HepG2 (cell line): ENCODE measurements around the gene NT5C. TPM values are rescaled to one million over a fixed set of nuclear protein-coding genes. Genes with fewer than 3 reads are reported as not detected.

Experiments used
- ATRX ChIP-seq: sonication (generic); formaldehyde crosslinking; IDR thresholded peaks from 2 replicates; pipeline ENCODE4 v1.4.0; 2020; ENCODE audit warnings: missing genetic modification reagents, borderline replicate concordance
- DPF2 ChIP-seq: sonication (generic); formaldehyde crosslinking; IDR thresholded peaks from 2 replicates; pipeline ENCODE4 v1.4.0; 2020; ENCODE audit warnings: mild to moderate bottlenecking, low read depth, missing genetic modification reagents, borderline replicate concordance
- FUBP1 ChIP-seq: sonication (generic); formaldehyde crosslinking; IDR thresholded peaks from 2 replicates; pipeline ENCODE4 v1.5.1; 2020; ENCODE audit warnings: missing genetic modification reagents, mild to moderate bottlenecking, borderline replicate concordance
- GABPA ChIP-seq, 2 experiments: IDR thresholded peaks; 2 replicates each; pipeline ENCODE4 v1.6.1; 2011 to 2016; ENCODE audit warnings: low read depth in 2 of 2, low read length in 1 of 2, missing biosample characterization in 1 of 2, missing genetic modification characterization in 1 of 2
- PREB ChIP-seq: sonication (generic); formaldehyde crosslinking; IDR thresholded peaks from 2 replicates; pipeline ENCODE4 v1.4.0; 2020; ENCODE audit warnings: missing genetic modification reagents
- ZBTB42 ChIP-seq: sonication (generic); formaldehyde crosslinking; IDR thresholded peaks from 2 replicates; pipeline ENCODE4 v1.5.0; 2020; ENCODE audit warnings: mild to moderate bottlenecking, missing genetic modification reagents
- ZNF234 ChIP-seq: sonication (generic); formaldehyde crosslinking; conservative IDR thresholded peaks from 2 replicates; pipeline ENCODE4 v1.5.1; 2020; ENCODE audit warnings: mild to moderate bottlenecking, missing genetic modification reagents
- ZNF33B ChIP-seq: sonication (generic); formaldehyde crosslinking; IDR thresholded peaks from 2 replicates; pipeline ENCODE4 v1.5.1; 2020; ENCODE audit warnings: mild to moderate bottlenecking, missing genetic modification reagents
- ZNF446 ChIP-seq: sonication (generic); formaldehyde crosslinking; IDR thresholded peaks from 2 replicates; pipeline ENCODE4 v1.5.0; 2020; ENCODE audit warnings: mild to moderate bottlenecking, missing genetic modification reagents
- ZNF512 ChIP-seq: sonication (generic); formaldehyde crosslinking; IDR thresholded peaks from 2 replicates; pipeline ENCODE4 v1.4.0; 2020; ENCODE audit warnings: mild to moderate bottlenecking, missing genetic modification reagents
- ZNF691 ChIP-seq: sonication (generic); formaldehyde crosslinking; IDR thresholded peaks from 2 replicates; pipeline ENCODE4 v1.4.0; 2020; ENCODE audit warnings: missing genetic modification reagents, low read depth, mild to moderate bottlenecking, borderline replicate concordance
- ZNF83 ChIP-seq: sonication (generic); formaldehyde crosslinking; IDR thresholded peaks from 2 replicates; pipeline ENCODE4 v1.4.0; 2020; ENCODE audit warnings: missing genetic modification reagents, mild to moderate bottlenecking, borderline replicate concordance
- polyA plus RNA-seq, 8 experiments: library from polyadenylated mRNA; depleted of rRNA in 3 of 8; stranded (reverse) in 7 of 8; unstranded in 1 of 8; fragments of >200 nt; fragmentation: Illumina TruSeq in 4 of 8; extraction: Trizol in 4 of 8; gene quantifications; 2 replicates each; pipeline versions ENCODE4 v1.2.1 to v1.2.3, GENCODE V29; 2011 to 2016; ENCODE audit warnings: low read depth in 4 of 8, missing spikeins in 1 of 8, mixed read lengths in 1 of 8; ENCODE audit not compliant: insufficient read depth in 1 of 8
- total RNA-seq, 5 experiments: library from RNA; depleted of rRNA; stranded (reverse); fragments of >200 nt; fragmentation: Illumina TruSeq; extraction: Trizol; gene quantifications; 2 replicates each; pipeline ENCODE4 v1.2.3, GENCODE V29; 2016; ENCODE audit warnings: low read depth in 1 of 5
- TF ChIP-seq, protein P1 (sequence below): sonication (generic); formaldehyde crosslinking; IDR thresholded peaks from 2 replicates; pipeline ENCODE4 v1.4.0; 2020; ENCODE audit warnings: missing genetic modification reagents
- TF ChIP-seq, protein P2 (sequence below): sonication (generic); formaldehyde crosslinking; IDR thresholded peaks from 2 replicates; pipeline ENCODE4 v1.8.0; 2022; ENCODE audit warnings: mild to moderate bottlenecking, missing genetic modification reagents, moderate library complexity
- TF ChIP-seq, protein P3 (sequence below): sonication (generic); formaldehyde crosslinking; IDR thresholded peaks from 2 replicates; pipeline ENCODE4 v1.5.0; 2020; ENCODE audit warnings: missing genetic modification reagents

NT5C gene
- total and polyA plus RNA-seq, 2 of the 13 experiments (the other 11 are each of a cell fraction or from before 2014, with no cell fraction given) = 42.8 to 48.6 TPM

DNA sequence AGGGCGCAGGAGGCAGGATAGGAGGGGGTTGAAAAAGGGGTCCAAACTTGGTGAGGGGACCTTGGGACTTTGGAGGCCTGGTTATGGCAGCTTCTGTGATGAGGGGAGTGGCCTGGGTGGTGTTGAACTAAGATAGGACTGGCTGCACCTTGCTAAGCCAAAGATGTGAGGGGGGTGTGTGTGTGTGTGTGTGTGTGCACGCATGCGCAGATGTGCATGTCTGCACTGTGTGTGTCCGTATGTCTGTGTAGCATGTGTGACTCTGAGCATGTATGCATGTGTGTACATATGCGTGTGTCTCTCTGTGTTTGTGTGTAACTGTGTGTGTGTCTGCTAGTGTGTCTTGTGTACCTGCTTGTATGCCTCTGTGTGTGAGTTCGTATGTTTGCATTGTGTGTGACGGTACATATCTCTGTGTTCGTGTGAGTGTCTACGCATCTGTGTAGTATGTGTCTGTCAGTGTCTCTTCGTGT is 39.7 kb downstream of the NT5C start (continued):
- TF ChIP-seq, protein P1, sequence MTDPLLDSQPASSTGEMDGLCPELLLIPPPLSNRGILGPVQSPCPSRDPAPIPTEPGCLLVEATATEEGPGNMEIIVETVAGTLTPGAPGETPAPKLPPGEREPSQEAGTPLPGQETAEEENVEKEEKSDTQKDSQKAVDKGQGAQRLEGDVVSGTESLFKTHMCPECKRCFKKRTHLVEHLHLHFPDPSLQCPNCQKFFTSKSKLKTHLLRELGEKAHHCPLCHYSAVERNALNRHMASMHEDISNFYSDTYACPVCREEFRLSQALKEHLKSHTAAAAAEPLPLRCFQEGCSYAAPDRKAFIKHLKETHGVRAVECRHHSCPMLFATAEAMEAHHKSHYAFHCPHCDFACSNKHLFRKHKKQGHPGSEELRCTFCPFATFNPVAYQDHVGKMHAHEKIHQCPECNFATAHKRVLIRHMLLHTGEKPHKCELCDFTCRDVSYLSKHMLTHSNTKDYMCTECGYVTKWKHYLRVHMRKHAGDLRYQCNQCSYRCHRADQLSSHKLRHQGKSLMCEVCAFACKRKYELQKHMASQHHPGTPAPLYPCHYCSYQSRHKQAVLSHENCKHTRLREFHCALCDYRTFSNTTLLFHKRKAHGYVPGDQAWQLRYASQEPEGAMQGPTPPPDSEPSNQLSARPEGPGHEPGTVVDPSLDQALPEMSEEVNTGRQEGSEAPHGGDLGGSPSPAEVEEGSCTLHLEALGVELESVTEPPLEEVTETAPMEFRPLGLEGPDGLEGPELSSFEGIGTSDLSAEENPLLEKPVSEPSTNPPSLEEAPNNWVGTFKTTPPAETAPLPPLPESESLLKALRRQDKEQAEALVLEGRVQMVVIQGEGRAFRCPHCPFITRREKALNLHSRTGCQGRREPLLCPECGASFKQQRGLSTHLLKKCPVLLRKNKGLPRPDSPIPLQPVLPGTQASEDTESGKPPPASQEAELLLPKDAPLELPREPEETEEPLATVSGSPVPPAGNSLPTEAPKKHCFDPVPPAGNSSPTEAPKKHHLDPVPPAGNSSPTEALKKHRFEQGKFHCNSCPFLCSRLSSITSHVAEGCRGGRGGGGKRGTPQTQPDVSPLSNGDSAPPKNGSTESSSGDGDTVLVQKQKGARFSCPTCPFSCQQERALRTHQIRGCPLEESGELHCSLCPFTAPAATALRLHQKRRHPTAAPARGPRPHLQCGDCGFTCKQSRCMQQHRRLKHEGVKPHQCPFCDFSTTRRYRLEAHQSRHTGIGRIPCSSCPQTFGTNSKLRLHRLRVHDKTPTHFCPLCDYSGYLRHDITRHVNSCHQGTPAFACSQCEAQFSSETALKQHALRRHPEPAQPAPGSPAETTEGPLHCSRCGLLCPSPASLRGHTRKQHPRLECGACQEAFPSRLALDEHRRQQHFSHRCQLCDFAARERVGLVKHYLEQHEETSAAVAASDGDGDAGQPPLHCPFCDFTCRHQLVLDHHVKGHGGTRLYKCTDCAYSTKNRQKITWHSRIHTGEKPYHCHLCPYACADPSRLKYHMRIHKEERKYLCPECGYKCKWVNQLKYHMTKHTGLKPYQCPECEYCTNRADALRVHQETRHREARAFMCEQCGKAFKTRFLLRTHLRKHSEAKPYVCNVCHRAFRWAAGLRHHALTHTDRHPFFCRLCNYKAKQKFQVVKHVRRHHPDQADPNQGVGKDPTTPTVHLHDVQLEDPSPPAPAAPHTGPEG (CRISPR knock-in tag) = no peak
- TF ChIP-seq, protein P2, sequence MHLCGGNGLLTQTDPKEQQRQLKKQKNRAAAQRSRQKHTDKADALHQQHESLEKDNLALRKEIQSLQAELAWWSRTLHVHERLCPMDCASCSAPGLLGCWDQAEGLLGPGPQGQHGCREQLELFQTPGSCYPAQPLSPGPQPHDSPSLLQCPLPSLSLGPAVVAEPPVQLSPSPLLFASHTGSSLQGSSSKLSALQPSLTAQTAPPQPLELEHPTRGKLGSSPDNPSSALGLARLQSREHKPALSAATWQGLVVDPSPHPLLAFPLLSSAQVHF (CRISPR knock-in tag) = 0 out of 2 replicates have a peak, but pooled peaks have one; percentile 37
- no peak for TF ChIP-seq DPF2 (CRISPR knock-in tag)
- TF ChIP-seq PREB (CRISPR knock-in tag) = no peak
- TF ChIP-seq ZNF691 (CRISPR knock-in tag) = 0 out of 2 replicates have a peak, but pooled peaks have one; percentile 3
- TF ChIP-seq ZBTB42 (CRISPR knock-in tag) = no peak
- no peak for TF ChIP-seq ZNF33B (CRISPR knock-in tag)
- no peak for TF ChIP-seq FUBP1 (CRISPR knock-in tag)
- no peak for TF ChIP-seq ATRX
- TF ChIP-seq, protein P3, sequence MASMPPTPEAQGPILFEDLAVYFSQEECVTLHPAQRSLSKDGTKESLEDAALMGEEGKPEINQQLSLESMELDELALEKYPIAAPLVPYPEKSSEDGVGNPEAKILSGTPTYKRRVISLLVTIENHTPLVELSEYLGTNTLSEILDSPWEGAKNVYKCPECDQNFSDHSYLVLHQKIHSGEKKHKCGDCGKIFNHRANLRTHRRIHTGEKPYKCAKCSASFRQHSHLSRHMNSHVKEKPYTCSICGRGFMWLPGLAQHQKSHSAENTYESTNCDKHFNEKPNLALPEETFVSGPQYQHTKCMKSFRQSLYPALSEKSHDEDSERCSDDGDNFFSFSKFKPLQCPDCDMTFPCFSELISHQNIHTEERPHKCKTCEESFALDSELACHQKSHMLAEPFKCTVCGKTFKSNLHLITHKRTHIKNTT (CRISPR knock-in tag) = no peak
- TF ChIP-seq ZNF512 (CRISPR knock-in tag) = no peak
- no peak for TF ChIP-seq GABPA (IDR thresholded peaks at IDR 0.05; ENCODE audit: low read depth, low read length)
- no peak for TF ChIP-seq GABPA (CRISPR knock-in tag; IDR thresholded peaks at IDR 0.05; ENCODE audit: low read depth)
- TF ChIP-seq ZNF446 (CRISPR knock-in tag) = no peak
- TF ChIP-seq ZNF83 (CRISPR knock-in tag) = no peak; the same call in 1 of the 2 replicates
- no peak for TF ChIP-seq ZNF234
